Measurements from ENCODE around the gene SYF2. TPM values are rescaled to one million over a fixed set of nuclear protein-coding genes. Genes with fewer than 3 reads are reported as not detected.
A peak's percentile ranks its signal among the peaks of the same experiment; 100 is the strongest.

SYF2 gene
- total and polyA plus RNA-seq, 2 experiments from 2014 or later: 24.6 to 82.6 TPM

- TF ChIP-seq, protein P1, sequence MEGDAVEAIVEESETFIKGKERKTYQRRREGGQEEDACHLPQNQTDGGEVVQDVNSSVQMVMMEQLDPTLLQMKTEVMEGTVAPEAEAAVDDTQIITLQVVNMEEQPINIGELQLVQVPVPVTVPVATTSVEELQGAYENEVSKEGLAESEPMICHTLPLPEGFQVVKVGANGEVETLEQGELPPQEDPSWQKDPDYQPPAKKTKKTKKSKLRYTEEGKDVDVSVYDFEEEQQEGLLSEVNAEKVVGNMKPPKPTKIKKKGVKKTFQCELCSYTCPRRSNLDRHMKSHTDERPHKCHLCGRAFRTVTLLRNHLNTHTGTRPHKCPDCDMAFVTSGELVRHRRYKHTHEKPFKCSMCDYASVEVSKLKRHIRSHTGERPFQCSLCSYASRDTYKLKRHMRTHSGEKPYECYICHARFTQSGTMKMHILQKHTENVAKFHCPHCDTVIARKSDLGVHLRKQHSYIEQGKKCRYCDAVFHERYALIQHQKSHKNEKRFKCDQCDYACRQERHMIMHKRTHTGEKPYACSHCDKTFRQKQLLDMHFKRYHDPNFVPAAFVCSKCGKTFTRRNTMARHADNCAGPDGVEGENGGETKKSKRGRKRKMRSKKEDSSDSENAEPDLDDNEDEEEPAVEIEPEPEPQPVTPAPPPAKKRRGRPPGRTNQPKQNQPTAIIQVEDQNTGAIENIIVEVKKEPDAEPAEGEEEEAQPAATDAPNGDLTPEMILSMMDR (conservative IDR thresholded peaks at IDR 0.05; ENCODE audit: low read depth in 2 of 2): peak; percentile 20 to 47; a peak in 3 of 4 replicates
- TF ChIP-seq EZH2phosphoT487 (IDR thresholded peaks at IDR 0.05; ENCODE audit: unreplicated experiment) (no peak), EZH2 (IDR thresholded peaks at IDR 0.05; ENCODE audit: low read depth, unreplicated experiment) (no peak), NANOG (IDR thresholded peaks at IDR 0.05; ENCODE audit: borderline replicate concordance) (no peak)
- Mint-ChIP-seq H3K4me1 (no peaks in the 10 kb centered on the region), H3K9me3 (no peaks in the 10 kb centered on the region), H3K27me3 (ENCODE audit: insufficient read depth, low read depth, poor library complexity) (peaks cover 3% of the 10 kb centered on the region), H3K27ac (no peak overlapping the region), H3K36me3 (ENCODE audit: low read depth) (peaks cover 15% of the 10 kb centered on the region; the same call in 2 of the 3 replicates), H3K4me3 (no peak overlapping the region)
- no peaks in the 10 kb centered on the region for H4K20me1 ChIP-seq (replicated peaks; ENCODE audit: insufficient read depth)
- peaks cover 2% of the 10 kb centered on the region; the same call in 1 of the 2 replicates for H3K36me3 ChIP-seq (ENCODE audit: insufficient read depth)
- H3K4me1 ChIP-seq (ENCODE audit: insufficient read depth): no peaks in the 10 kb centered on the region
- no peak overlapping the region for H2AFZ ChIP-seq
- H3K79me2 ChIP-seq (replicated peaks; ENCODE audit: insufficient read depth): no peaks in the 10 kb centered on the region
- DNase-seq (ENCODE audit: low spot score) (peak; percentile 31), ATAC-seq (peak; percentile 63; the same call in 2 of the 3 replicates)
- no peak overlapping the region for H3K27ac ChIP-seq (ENCODE audit: low read depth)
- no peak overlapping the region for H3K4me3 ChIP-seq
- no peaks in the 10 kb centered on the region for H3K27me3 ChIP-seq (ENCODE audit: insufficient read depth)
- no peaks in the 10 kb centered on the region for H3F3A ChIP-seq (replicated peaks; ENCODE audit: low read depth)
- no peaks in the 10 kb centered on the region for H3K9me2 ChIP-seq (ENCODE audit: insufficient read depth)
- H3K4me2 ChIP-seq: no peak overlapping the region
Observed at GRCh38 chr1:25217598-25218232, 14.6 kb downstream of the SYF2 start.

- no peaks in the 10 kb centered on the region for H3K4me1 ChIP-seq (ENCODE audit: insufficient read depth)
- TF ChIP-seq, protein P2, sequence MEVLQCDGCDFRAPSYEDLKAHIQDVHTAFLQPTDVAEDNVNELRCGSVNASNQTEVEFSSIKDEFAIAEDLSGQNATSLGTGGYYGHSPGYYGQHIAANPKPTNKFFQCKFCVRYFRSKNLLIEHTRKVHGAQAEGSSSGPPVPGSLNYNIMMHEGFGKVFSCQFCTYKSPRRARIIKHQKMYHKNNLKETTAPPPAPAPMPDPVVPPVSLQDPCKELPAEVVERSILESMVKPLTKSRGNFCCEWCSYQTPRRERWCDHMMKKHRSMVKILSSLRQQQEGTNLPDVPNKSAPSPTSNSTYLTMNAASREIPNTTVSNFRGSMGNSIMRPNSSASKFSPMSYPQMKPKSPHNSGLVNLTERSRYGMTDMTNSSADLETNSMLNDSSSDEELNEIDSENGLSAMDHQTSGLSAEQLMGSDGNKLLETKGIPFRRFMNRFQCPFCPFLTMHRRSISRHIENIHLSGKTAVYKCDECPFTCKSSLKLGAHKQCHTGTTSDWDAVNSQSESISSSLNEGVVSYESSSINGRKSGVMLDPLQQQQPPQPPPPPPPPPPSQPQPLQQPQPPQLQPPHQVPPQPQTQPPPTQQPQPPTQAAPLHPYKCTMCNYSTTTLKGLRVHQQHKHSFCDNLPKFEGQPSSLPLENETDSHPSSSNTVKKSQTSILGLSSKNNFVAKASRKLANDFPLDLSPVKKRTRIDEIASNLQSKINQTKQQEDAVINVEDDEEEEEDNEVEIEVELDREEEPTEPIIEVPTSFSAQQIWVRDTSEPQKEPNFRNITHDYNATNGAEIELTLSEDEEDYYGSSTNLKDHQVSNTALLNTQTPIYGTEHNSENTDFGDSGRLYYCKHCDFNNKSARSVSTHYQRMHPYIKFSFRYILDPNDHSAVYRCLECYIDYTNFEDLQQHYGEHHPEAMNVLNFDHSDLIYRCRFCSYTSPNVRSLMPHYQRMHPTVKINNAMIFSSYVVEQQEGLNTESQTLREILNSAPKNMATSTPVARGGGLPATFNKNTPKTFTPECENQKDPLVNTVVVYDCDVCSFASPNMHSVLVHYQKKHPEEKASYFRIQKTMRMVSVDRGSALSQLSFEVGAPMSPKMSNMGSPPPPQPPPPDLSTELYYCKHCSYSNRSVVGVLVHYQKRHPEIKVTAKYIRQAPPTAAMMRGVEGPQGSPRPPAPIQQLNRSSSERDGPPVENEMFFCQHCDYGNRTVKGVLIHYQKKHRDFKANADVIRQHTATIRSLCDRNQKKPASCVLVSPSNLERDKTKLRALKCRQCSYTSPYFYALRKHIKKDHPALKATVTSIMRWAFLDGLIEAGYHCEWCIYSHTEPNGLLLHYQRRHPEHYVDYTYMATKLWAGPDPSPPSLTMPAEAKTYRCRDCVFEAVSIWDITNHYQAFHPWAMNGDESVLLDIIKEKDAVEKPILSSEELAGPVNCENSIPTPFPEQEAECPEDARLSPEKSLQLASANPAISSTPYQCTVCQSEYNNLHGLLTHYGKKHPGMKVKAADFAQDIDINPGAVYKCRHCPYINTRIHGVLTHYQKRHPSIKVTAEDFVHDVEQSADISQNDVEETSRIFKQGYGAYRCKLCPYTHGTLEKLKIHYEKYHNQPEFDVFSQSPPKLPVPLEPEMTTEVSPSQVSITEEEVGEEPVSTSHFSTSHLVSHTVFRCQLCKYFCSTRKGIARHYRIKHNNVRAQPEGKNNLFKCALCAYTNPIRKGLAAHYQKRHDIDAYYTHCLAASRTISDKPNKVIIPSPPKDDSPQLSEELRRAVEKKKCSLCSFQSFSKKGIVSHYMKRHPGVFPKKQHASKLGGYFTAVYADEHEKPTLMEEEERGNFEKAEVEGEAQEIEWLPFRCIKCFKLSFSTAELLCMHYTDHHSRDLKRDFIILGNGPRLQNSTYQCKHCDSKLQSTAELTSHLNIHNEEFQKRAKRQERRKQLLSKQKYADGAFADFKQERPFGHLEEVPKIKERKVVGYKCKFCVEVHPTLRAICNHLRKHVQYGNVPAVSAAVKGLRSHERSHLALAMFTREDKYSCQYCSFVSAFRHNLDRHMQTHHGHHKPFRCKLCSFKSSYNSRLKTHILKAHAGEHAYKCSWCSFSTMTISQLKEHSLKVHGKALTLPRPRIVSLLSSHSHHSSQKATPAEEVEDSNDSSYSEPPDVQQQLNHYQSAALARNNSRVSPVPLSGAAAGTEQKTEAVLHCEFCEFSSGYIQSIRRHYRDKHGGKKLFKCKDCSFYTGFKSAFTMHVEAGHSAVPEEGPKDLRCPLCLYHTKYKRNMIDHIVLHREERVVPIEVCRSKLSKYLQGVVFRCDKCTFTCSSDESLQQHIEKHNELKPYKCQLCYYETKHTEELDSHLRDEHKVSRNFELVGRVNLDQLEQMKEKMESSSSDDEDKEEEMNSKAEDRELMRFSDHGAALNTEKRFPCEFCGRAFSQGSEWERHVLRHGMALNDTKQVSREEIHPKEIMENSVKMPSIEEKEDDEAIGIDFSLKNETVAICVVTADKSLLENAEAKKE (CRISPR knock-in tag; IDR thresholded peaks at IDR 0.05): no peak
- no peak for TF ChIP-seq EZH2 (IDR thresholded peaks at IDR 0.05; ENCODE audit: low read depth, unreplicated experiment)
- TF ChIP-seq EZH2phosphoT487 (IDR thresholded peaks at IDR 0.05; ENCODE audit: unreplicated experiment): no peak
- no peak for TF ChIP-seq CREB1 (CRISPR knock-in tag; IDR thresholded peaks at IDR 0.05; ENCODE audit: low read depth)
- TF ChIP-seq JUNB (IDR thresholded peaks at IDR 0.05; ENCODE audit: unreplicated experiment): no peak
- TF ChIP-seq REST (IDR thresholded peaks at IDR 0.05; ENCODE audit: unreplicated experiment): no peak
- no peak for TF ChIP-seq POLR2AphosphoS5 (IDR thresholded peaks at IDR 0.05; ENCODE audit: low read depth)
- no peak for TF ChIP-seq NANOG (IDR thresholded peaks at IDR 0.05; ENCODE audit: borderline replicate concordance)
- no peaks in the 10 kb centered on the region for H3K79me2 ChIP-seq (replicated peaks; ENCODE audit: insufficient read depth)
- H3K27ac ChIP-seq (ENCODE audit: low read depth): no peak overlapping the region
- H3K4me1 Mint-ChIP-seq: no peaks in the 10 kb centered on the region
- H3K27ac Mint-ChIP-seq: no peak overlapping the region
- no peak overlapping the region for H3K4me3 ChIP-seq
- H3K36me3 Mint-ChIP-seq (ENCODE audit: low read depth): peaks cover 11% of the 10 kb centered on the region; the same call in 2 of the 3 replicates
- no peaks in the 10 kb centered on the region for H3K27me3 ChIP-seq (ENCODE audit: insufficient read depth)
- ATAC-seq: no peak
- no peak for DNase-seq (ENCODE audit: low spot score)
- H4K20me1 ChIP-seq (replicated peaks; ENCODE audit: insufficient read depth): no peaks in the 10 kb centered on the region
- no peaks in the 10 kb centered on the region for H3K9me2 ChIP-seq (ENCODE audit: insufficient read depth)
- no peak overlapping the region for H3K4me2 ChIP-seq
- no peaks in the 10 kb centered on the region for H3F3A ChIP-seq (replicated peaks; ENCODE audit: low read depth)
- H3K4me3 Mint-ChIP-seq: no peak overlapping the region
- peaks cover 6% of the 10 kb centered on the region for H3K27me3 Mint-ChIP-seq (ENCODE audit: insufficient read depth, low read depth, poor library complexity)
- no peak overlapping the region for H2AFZ ChIP-seq
- H3K36me3 ChIP-seq (ENCODE audit: insufficient read depth): no peaks in the 10 kb centered on the region
- no peaks in the 10 kb centered on the region for H3K9me3 Mint-ChIP-seq
Observed at GRCh38 chr1:25217015-25217414, 15.3 kb downstream of the SYF2 start.
